ENCODE results near the gene ZDHHC11.
"Not testable (repeated sequence)": the region's sequence is repeated elsewhere in the genome, so short reads cannot be mapped to it uniquely, and the experiment has no call there.

ZDHHC11 gene

GRCh38 chr5:801472-801871, 49.3 kb downstream of the ZDHHC11 start:
- no peak for DNase-seq (ENCODE audit: low spot score)

GRCh38 chr5:801055-801454, 49.7 kb downstream of the ZDHHC11 start:
- DNase-seq (ENCODE audit: low spot score), result not testable (repeated sequence)

- DNase-seq (ENCODE audit: low spot score), result not testable (repeated sequence)
Observed at GRCh38 chr5:798505-799138, 52.2 kb downstream of the ZDHHC11 start.

GRCh38 chr5:797986-798385, 52.8 kb downstream of the ZDHHC11 start:
- not testable (repeated sequence) for DNase-seq (ENCODE audit: low spot score)

- not testable (repeated sequence) for DNase-seq (ENCODE audit: low spot score)
Observed at GRCh38 chr5:795873-796272, 54.9 kb downstream of the ZDHHC11 start.

GRCh38 chr5:794948-795347, 55.8 kb downstream of the ZDHHC11 start:
- not testable (repeated sequence) for DNase-seq (ENCODE audit: low spot score)

- DNase-seq (ENCODE audit: low spot score), result not testable (repeated sequence)
Observed at GRCh38 chr5:788703-789102, 62.1 kb downstream of the ZDHHC11 start.

GRCh38 chr5:787857-788233, 62.9 kb downstream of the ZDHHC11 start:
- DNase-seq (ENCODE audit: low spot score), result not testable (repeated sequence)

- DNase-seq (ENCODE audit: low spot score), result not testable (repeated sequence)
Observed at GRCh38 chr5:787224-787856, 63.4 kb downstream of the ZDHHC11 start.

- not testable (repeated sequence) for DNase-seq (ENCODE audit: low spot score)
Observed at GRCh38 chr5:785181-785705, 65.5 kb downstream of the ZDHHC11 start.

GRCh38 chr5:784428-785177, 66.2 kb downstream of the ZDHHC11 start, which contains the start of gene ZDHHC11B:
TSS of gene ZDHHC11B (minus strand) at chr5:784729. CDS start at chr5:766919, 17,810 bp downstream.
- DNase-seq (ENCODE audit: low spot score), result peak; percentile 98

- peak; percentile 13 for DNase-seq (ENCODE audit: low spot score)
Observed at GRCh38 chr5:783881-784427, 66.8 kb downstream of the ZDHHC11 start.

- DNase-seq (ENCODE audit: low spot score), result not testable (repeated sequence)
Observed at GRCh38 chr5:783049-783802, 67.6 kb downstream of the ZDHHC11 start.

GRCh38 chr5:782356-782755, 68.4 kb downstream of the ZDHHC11 start:
- not testable (repeated sequence) for DNase-seq (ENCODE audit: low spot score)

GRCh38 chr5:780571-780970, 70.2 kb downstream of the ZDHHC11 start:
- not testable (repeated sequence) for DNase-seq (ENCODE audit: low spot score)

- not testable (repeated sequence) for DNase-seq (ENCODE audit: low spot score)
Observed at GRCh38 chr5:778967-779366, 71.8 kb downstream of the ZDHHC11 start.

GRCh38 chr5:778421-778820, 72.4 kb downstream of the ZDHHC11 start:
- DNase-seq (ENCODE audit: low spot score), result not testable (repeated sequence)

GRCh38 chr5:777756-778161, 73.0 kb downstream of the ZDHHC11 start:
- DNase-seq (ENCODE audit: low spot score), result no peak

- DNase-seq (ENCODE audit: low spot score), result peak; percentile 18
Observed at GRCh38 chr5:776862-777711, 73.7 kb downstream of the ZDHHC11 start.
